Osteoblast (primary cell): ENCODE results near the gene ADGRD1. TPM values are rescaled to one million over a fixed set of nuclear protein-coding genes. Genes with fewer than 3 reads are reported as not detected.

ENCODE experiments used
- DNase-seq: peaks from one replicate; pipeline ENCODE4 v3.0.0; 2011; ENCODE audit warnings: low spot score, mixed read lengths; ENCODE audit not compliant: insufficient read length; ENCODE audit errors: missing footprints
- H2AFZ ChIP-seq: 2 replicates; pipeline ENCODE4 v1.6.0; 2011; ENCODE audit warnings: mild to moderate bottlenecking, low read length
- H3K27ac ChIP-seq: 2 replicates; pipeline ENCODE4 v1.5.1; 2011; ENCODE audit warnings: mild to moderate bottlenecking, low read depth, low read length, moderate library complexity
- H3K27me3 ChIP-seq: 2 replicates; pipeline ENCODE4 v1.6.0; 2012; ENCODE audit warnings: mild to moderate bottlenecking, control low read depth, inconsistent platforms, low read length, moderate library complexity; ENCODE audit not compliant: insufficient read depth
- H3K36me3 ChIP-seq: 2 replicates; pipeline ENCODE4 v1.5.1; 2011; ENCODE audit warnings: mild to moderate bottlenecking, low read length, control low read depth, moderate library complexity; ENCODE audit not compliant: insufficient read depth
- H3K4me1 ChIP-seq: 2 replicates; pipeline ENCODE4 v1.5.1; 2011; ENCODE audit warnings: mild to moderate bottlenecking, low read length, control low read depth, moderate library complexity; ENCODE audit not compliant: insufficient read depth
- H3K4me2 ChIP-seq: 2 replicates; pipeline ENCODE4 v1.6.0; 2011; ENCODE audit warnings: mild to moderate bottlenecking, low read length; ENCODE audit not compliant: insufficient read depth
- H3K4me3 ChIP-seq: fragments of 200-600 bp; sonication (generic); 3 replicates; pipeline ENCODE4 v1.5.1; 2012; ENCODE audit warnings: mild to moderate bottlenecking, low read length, inconsistent platforms; ENCODE audit not compliant: insufficient read depth
- H3K79me2 ChIP-seq: 2 replicates; pipeline ENCODE4 v1.6.0; 2012; ENCODE audit warnings: mild to moderate bottlenecking, low read length, control low read depth, inconsistent platforms; ENCODE audit not compliant: insufficient read depth
- H3K9me3 ChIP-seq: 2 replicates; pipeline ENCODE4 v1.5.1; 2011; ENCODE audit warnings: low read depth, low read length, control low read depth
- H4K20me1 ChIP-seq: 2 replicates; pipeline ENCODE4 v1.6.0; 2012; ENCODE audit warnings: mild to moderate bottlenecking, low read length, control low read depth; ENCODE audit not compliant: insufficient read depth
- CTCF ChIP-seq: IDR thresholded peaks from 2 replicates; pipeline ENCODE4 v1.5.1; 2011; ENCODE audit warnings: mild to moderate bottlenecking, low read depth, low read length, moderate library complexity; ENCODE audit errors: extremely low read depth
- total RNA-seq: library from RNA; depleted of rRNA; stranded (reverse); fragments of >200 nt; gene quantifications from 2 replicates; pipeline ENCODE4 v1.2.3, GENCODE V29; 2012

ADGRD1 gene
- total RNA-seq, 1 donor, result 0.72 TPM

GRCh38 chr12:130969223-130969622 is 15.5 kb downstream of the ADGRD1 start:
- H2AFZ ChIP-seq, result no peak overlapping the region
- no peak for DNase-seq
- H3K79me2 ChIP-seq, result no peaks in the 10 kb centered on the region
- H3K4me1 ChIP-seq, result no peaks in the 10 kb centered on the region
- H3K36me3 ChIP-seq, result no peaks in the 10 kb centered on the region
- no peaks in the 10 kb centered on the region for H4K20me1 ChIP-seq
- TF ChIP-seq CTCF, result no peak
- no peaks in the 10 kb centered on the region for H3K27me3 ChIP-seq
- H3K9me3 ChIP-seq, result no peaks in the 10 kb centered on the region
- no peak overlapping the region for H3K4me3 ChIP-seq
- H3K27ac ChIP-seq, result no peak overlapping the region
- no peak overlapping the region for H3K4me2 ChIP-seq

- no peaks in the 10 kb centered on the region for H3K9me3 ChIP-seq
- no peak overlapping the region for H3K4me2 ChIP-seq
- H3K4me1 ChIP-seq, result no peaks in the 10 kb centered on the region
- no peaks in the 10 kb centered on the region for H3K27me3 ChIP-seq
- H2AFZ ChIP-seq, result no peak overlapping the region
- no peak for TF ChIP-seq CTCF
- DNase-seq, result no peak
- no peaks in the 10 kb centered on the region for H3K36me3 ChIP-seq
- no peaks in the 10 kb centered on the region for H4K20me1 ChIP-seq
- no peak overlapping the region for H3K4me3 ChIP-seq
- H3K79me2 ChIP-seq, result no peaks in the 10 kb centered on the region
- no peak overlapping the region for H3K27ac ChIP-seq
Measured at GRCh38 chr12:130970165-130970907, 16.6 kb downstream of the ADGRD1 start.

GRCh38 chr12:130970908-130971233 is 17.2 kb downstream of the ADGRD1 start:
- Histone ChIP-seq H3K4me2 (no peak overlapping the region), H3K27me3 (no peaks in the 10 kb centered on the region), H3K4me3 (no peak overlapping the region), H3K79me2 (no peaks in the 10 kb centered on the region), H3K4me1 (no peaks in the 10 kb centered on the region), H3K36me3 (no peaks in the 10 kb centered on the region), H4K20me1 (no peaks in the 10 kb centered on the region), H3K27ac (no peak overlapping the region), H3K9me3 (no peaks in the 10 kb centered on the region), H2AFZ (no peak overlapping the region)
- TF ChIP-seq CTCF, result no peak
- no peak for DNase-seq

GRCh38 chr12:130971925-130972585 is 18.3 kb downstream of the ADGRD1 start:
- no peak overlapping the region for H2AFZ ChIP-seq
- H3K36me3 ChIP-seq, result no peaks in the 10 kb centered on the region
- no peak for DNase-seq
- no peak for TF ChIP-seq CTCF
- H3K9me3 ChIP-seq, result no peaks in the 10 kb centered on the region
- H4K20me1 ChIP-seq, result no peaks in the 10 kb centered on the region
- H3K27me3 ChIP-seq, result no peaks in the 10 kb centered on the region
- H3K4me1 ChIP-seq, result no peaks in the 10 kb centered on the region
- no peak overlapping the region for H3K27ac ChIP-seq
- H3K79me2 ChIP-seq, result no peaks in the 10 kb centered on the region
- H3K4me2 ChIP-seq, result no peak overlapping the region
- H3K4me3 ChIP-seq, result no peak overlapping the region
